ENCODE measurements around the gene ACOT6. TPM values are rescaled to one million over a fixed set of nuclear protein-coding genes. Genes with fewer than 3 reads are reported as not detected.

ACOT6 gene
- total RNA-seq, 4 donors from 2014 or later, result not detected

DNA sequence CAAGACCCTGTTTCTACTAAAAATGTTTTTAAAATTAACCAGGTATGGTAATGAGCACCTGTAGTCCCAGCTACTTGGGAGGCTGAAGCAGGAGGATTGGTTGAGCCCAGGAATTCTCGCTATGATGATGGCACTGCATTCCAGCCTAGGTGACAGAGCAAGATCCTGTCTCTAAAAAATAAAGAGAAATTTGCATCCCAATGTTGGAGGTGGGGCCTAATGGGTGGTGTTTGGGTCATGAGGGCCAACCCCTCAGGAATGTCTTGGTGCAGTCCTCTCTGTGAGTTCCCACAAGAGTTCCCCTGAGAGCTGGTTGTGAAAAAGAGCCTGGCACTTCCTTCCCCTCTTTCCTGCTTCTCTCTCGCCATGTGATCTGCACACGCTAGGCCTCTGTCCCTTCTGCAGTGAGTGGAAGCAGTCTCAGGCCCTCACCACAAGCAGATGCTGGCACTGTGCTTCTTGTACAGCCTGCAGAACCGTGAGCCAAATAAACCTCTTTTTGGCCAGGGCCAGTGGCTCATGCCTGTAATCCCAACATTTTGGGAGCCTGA, 11.3 kb downstream of the ACOT6 start:
- Histone ChIP-seq H3K9me3 (no peaks in the 10 kb centered on the region), H3K27me3 (no peaks in the 10 kb centered on the region), H3K27ac (no peak overlapping the region), H3K4me3 (no peak overlapping the region), H3K36me3 (no peaks in the 10 kb centered on the region), H3K4me1 (no peaks in the 10 kb centered on the region)
- TF ChIP-seq, protein P1, sequence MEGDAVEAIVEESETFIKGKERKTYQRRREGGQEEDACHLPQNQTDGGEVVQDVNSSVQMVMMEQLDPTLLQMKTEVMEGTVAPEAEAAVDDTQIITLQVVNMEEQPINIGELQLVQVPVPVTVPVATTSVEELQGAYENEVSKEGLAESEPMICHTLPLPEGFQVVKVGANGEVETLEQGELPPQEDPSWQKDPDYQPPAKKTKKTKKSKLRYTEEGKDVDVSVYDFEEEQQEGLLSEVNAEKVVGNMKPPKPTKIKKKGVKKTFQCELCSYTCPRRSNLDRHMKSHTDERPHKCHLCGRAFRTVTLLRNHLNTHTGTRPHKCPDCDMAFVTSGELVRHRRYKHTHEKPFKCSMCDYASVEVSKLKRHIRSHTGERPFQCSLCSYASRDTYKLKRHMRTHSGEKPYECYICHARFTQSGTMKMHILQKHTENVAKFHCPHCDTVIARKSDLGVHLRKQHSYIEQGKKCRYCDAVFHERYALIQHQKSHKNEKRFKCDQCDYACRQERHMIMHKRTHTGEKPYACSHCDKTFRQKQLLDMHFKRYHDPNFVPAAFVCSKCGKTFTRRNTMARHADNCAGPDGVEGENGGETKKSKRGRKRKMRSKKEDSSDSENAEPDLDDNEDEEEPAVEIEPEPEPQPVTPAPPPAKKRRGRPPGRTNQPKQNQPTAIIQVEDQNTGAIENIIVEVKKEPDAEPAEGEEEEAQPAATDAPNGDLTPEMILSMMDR (IDR thresholded peaks at IDR 0.05), result no peak
- no peak for TF ChIP-seq POLR2A (IDR thresholded peaks at IDR 0.05)
- no peak for DNase-seq
- intact Hi-C loops (cut with DNase I), result no loop called here
- 78 to 85% methylated on average over 3 to 4 of the region's 4 CpGs for WGBS, 2 donors

DNA sequence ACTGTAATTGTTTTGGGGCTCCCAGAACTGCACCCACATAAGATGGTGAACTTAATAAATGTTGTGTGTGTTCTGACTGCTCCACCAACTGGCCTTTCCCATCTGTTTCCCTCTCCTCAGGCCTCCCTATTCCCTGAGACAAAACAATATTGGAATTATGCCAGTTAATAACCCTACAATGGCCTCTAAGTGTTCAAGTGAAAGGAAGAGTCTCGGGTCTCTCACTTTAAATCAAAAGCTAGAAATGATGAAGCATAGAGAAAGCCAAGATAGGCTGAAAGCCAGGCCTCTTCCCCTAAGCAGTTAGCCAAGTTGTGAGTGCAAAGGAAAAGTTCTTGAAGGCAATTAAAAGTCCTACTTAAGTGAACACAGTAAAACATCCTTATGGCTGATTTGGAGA, 13.4 kb downstream of the ACOT6 start:
- DNase-seq, result no peak
- WGBS, 2 donors, result 30 to 38% methylated on average over 1 of the region's 1 CpG
- intact Hi-C loops (cut with DNase I), result no loop called here
- Histone ChIP-seq H3K36me3 (no peaks in the 10 kb centered on the region), H3K9me3 (no peaks in the 10 kb centered on the region), H3K4me1 (no peaks in the 10 kb centered on the region), H3K27ac (no peak overlapping the region), H3K4me3 (no peak overlapping the region), H3K27me3 (no peaks in the 10 kb centered on the region)
- TF ChIP-seq, protein P1 (IDR thresholded peaks at IDR 0.05), result no peak
- no peak for TF ChIP-seq POLR2A (IDR thresholded peaks at IDR 0.05)

DNA sequence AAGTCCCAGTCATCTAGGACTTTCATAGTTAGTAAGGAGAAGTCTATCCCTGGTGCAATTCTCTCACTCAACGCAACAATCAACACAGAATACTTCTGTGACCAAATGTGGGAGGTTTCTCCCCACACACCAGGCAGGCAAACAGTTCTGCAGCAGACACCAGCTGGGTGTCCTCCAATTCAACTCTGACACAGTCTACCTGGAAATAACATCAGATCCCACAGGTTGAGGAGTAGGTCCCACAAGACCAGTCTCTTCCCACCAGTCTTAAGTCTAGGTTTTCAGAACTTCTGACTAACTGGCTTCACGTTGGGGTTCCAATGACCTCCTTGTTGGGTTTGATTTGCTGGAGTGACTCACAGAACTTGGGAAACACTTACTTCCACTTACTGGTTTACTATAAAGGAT, 14.8 kb downstream of the ACOT6 start:
- no peaks in the 10 kb centered on the region for H3K36me3 ChIP-seq
- intact Hi-C loops (cut with DNase I), result no loop called here

DNA sequence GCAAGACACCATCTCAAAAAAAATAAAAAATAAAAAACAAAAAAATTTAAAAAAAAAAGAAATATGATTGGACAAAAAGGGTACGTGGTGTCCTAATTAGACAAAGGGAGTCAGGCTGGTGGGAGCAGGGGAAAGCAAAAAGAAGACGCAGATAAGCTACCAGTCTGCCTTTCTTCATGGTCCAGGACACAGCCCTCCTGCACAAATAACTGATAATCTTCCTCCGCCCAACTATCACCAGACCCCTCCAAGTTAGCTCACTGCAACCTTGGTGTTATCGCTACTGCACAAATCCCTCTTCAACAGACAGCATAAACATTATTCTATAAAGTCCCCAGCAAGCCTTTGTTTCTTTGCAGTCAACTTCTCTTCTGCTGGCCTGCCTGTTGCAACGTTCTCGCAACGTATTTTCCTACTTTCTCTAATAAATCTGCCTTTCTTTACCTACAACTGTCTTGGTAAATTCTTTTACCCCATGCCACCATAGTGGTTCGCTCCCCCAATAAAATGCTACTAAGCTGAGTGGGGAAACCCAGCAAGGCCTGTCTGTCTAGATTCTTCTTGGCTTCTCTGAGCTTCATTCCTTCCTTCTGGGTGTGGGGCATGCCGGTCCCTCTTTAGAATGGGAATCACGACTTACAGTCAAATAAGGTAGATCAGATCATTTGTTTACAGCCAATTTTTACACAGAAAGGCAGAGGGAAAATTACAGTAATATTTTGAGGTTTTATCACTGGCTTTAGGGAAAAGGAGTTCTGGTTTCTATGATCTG, 17.9 kb downstream of the ACOT6 start:
- no peak overlapping the region for H3K4me3 ChIP-seq
- 83 to 87% methylated on average over 10 of the region's 10 CpGs for WGBS, 2 donors
- H3K9me3 ChIP-seq, result no peaks in the 10 kb centered on the region
- no peaks in the 10 kb centered on the region for H3K36me3 ChIP-seq
- H3K4me1 ChIP-seq, result peaks cover 10 to 20% (median 17%) of the 10 kb centered on the region in 3 donors
- intact Hi-C loops (cut with DNase I), result loop anchor here (5.0 kb wide), 1 partner anchor 118 kb away; no protein-coding TSS in a partner anchor
- TF ChIP-seq, protein P1 (IDR thresholded peaks at IDR 0.05), result no peak
- no peak for TF ChIP-seq POLR2A (IDR thresholded peaks at IDR 0.05)
- no peak overlapping the region for H3K27ac ChIP-seq
- H3K27me3 ChIP-seq, result peaks cover 0 to 10% (median 0%) of the 10 kb centered on the region in 4 donors
- no peak for DNase-seq

More for the DNA sequence above, 14.8 kb downstream of the ACOT6 start:
- no peak for DNase-seq
- TF ChIP-seq POLR2A (IDR thresholded peaks at IDR 0.05), result no peak
- TF ChIP-seq, protein P1 (IDR thresholded peaks at IDR 0.05), result no peak
- WGBS, 2 donors, result 57 to 83% methylated on average over 1 to 2 of the region's 2 CpGs
- no peak overlapping the region for H3K27ac ChIP-seq
- no peaks in the 10 kb centered on the region for H3K9me3 ChIP-seq
- H3K27me3 ChIP-seq, result no peaks in the 10 kb centered on the region
- H3K4me1 ChIP-seq, result no peaks in the 10 kb centered on the region
- no peak overlapping the region for H3K4me3 ChIP-seq

Data from esophagus squamous epithelium (tissue), 5 donors.